GM19035 (cell line): ENCODE data around the gene CD74.
"Not testable (repeated sequence)": the region's sequence is repeated elsewhere in the genome, so short reads cannot be mapped to it uniquely, and the experiment has no call there.

ENCODE experiments used
- ATAC-seq: cut with Tn5 transposase; IDR thresholded peaks from one replicate; pipeline ENCODE4 v1.9.1; 2021; ENCODE audit not compliant: unreplicated experiment

Gene CD74

DNA sequence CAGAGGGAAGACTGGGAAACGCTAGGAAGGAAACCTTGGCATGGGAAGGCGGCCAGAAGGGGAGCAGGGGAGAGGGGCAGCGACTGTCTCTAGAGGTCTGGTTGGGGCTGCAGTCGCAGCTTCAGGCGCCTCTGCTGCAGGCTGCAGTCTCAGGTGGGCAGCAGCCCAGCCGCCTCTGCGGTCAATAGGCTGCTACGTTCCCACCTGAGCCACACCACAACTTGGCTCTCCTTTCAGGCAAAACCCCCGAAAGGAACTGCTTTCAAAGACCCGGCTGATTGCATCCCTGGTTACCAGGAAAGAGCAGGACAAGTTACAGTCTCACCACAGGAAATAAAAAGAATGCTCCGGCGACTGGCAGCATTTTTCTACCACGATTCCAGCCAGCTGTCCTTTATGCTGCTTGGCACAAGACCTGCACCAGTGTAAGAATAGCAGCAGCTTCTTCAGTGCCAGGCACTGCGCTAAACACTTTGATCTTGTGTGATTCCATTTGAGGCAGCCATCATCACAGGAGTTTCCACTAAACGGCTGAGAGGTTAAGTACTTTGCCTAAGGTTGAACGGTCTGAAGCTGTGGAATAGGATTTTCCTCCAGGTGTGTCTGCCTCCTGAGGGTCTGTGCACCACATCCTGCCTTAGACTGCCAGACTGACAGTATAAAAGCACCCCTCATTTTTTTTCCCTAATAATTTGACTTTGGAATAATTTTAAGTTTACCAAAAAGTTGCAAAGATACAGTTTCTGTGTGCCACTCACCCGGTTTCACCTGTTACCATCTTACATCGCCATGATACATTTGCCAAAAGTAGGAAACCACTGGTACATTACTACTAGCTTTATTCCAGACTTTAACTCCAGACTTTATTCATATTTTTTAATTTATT lies 29.3 kb upstream of the CD74 start:
- no peak for ATAC-seq

DNA sequence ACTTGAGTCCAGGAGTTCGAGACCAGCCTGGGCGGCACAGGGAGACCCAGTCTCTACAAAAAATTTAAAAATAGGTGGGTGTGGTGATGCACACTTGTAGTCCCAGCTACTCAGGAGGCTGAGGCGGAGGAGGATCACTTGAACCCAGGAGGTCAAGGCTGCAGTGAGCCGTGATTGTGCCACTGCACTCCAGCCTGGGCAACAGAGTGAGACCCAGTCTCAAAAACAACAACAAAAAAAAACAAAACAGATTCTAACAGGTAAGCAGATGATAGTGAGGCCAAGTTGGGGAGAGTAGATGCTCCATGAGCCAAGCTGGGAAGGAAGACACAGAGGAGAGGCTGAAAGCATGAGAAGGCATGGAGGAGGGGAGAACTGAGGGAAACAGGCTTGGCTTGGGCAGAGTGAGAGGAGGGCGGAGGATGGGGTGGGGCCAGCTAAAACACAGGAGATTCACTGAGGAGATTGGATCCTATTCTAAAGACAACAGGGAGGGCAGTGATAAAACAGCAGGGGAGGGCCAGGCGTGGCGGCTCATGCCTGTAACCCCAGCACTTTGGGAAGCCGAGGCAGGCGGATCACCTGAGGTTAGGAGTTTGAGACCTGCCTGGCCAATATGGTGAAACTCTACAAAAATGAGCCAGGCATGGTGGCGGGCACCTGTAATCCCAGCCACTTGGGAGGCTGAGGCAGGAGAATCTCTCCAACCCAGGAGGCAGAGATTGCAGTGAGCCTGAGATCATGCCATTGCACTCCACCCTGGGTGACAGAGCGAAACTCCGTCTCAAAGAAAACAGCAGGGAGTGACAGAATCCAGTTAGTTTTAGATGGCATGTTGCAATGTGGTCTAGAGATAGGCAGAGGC lies 28.5 kb upstream of the CD74 start:
- no peak for ATAC-seq

- ATAC-seq = no peak
Observed at GRCh38 chr5:150438873-150439546, 26.3 kb upstream of the CD74 start.

DNA sequence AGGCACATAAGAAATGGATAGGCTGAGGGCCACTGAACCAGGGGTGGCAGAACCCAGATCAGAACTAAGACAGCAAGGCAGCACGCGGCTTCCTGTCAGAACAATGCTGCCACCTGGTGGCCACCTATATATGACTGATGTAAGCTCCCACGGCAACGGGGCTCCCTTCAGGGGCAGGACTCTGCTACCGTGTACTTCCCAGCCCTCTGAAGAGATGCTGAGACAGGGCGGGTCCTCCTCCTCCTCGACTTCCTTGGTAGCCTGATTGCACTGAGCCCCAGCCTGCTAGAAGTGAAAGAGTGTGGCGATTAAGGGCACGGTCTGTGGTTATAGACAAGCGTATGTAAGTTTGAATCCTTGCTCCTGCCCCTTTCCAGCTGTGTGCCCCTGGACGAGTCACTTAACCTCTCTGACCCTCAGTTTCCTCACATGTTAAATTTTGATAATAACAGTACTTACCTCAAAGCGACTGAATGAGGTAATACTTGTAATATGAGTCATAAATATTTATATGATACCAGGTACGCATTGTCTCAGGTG lies 23.5 kb upstream of the CD74 start:
- ATAC-seq = peak; percentile 92

GRCh38 chr5:150434464-150434863 lies 21.8 kb upstream of the CD74 start:
- no peak for ATAC-seq

DNA sequence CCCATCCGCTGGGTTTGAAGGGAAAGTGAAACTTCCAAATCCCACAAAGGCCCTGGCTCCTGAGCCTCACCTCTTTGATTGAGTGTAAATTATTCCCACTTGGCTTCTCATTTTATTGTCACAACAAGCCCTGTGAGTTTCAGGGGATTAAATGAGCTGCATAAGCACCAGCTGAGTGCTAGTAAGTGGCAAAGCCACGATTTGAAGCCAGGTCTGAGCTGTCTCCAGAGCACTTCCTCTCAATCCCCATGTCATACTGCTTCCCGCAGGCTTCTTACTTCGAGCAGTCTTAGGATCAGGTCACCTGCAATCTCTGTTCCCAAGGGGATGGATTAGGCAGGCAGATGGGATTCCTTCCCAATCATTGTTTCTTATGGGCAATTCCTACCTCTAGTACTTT lies 18.9 kb upstream of the CD74 start:
- ATAC-seq = no peak

DNA sequence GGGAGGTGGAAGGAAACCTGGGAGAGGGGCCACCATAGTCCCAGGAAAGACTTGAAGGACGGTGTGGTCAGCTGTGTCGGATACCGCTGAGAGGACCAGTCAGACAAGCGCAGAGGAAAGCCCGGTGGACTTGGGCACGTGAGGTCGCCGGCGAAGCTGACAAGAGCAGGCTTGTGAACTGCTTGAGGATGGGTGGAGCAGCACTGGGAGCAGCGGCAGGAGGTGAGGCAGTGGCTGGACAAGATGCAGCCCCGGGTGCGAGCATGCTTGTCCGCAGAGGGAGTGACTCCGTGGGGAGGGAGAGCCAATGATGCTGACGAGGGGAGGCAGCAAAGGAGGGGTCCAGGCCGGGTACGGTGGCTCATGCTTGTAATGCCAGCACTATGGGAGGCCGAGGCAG lies 18.3 kb upstream of the CD74 start:
- ATAC-seq = no peak

DNA sequence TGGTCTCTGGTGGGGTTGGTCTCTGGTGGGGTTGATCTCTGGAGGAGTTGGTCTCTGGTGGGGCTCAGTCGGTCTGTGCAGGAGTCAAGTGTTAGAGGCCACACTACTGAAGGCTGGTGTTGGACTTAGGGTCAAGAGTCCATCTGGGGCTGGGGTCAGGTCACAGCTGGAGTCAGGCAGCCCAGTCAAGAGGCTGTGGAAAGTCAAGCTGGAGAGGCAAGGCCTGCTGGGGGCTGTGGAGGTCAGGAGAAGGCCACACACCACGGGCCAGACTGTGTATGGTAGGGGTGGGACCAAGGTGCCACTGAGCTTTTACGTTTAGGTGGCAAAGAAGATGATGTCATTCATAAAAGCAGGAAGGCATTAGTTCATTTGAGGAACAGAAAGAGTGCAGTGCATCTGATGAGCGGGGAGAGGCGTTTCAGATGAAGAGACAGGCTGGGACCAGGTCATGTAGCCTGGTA lies 16.7 kb upstream of the CD74 start:
- ATAC-seq = no peak

GRCh38 chr5:150428978-150429377 lies 16.3 kb upstream of the CD74 start:
- ATAC-seq = no peak

- no peak for ATAC-seq
Observed at GRCh38 chr5:150428106-150428876, 15.6 kb upstream of the CD74 start.

DNA sequence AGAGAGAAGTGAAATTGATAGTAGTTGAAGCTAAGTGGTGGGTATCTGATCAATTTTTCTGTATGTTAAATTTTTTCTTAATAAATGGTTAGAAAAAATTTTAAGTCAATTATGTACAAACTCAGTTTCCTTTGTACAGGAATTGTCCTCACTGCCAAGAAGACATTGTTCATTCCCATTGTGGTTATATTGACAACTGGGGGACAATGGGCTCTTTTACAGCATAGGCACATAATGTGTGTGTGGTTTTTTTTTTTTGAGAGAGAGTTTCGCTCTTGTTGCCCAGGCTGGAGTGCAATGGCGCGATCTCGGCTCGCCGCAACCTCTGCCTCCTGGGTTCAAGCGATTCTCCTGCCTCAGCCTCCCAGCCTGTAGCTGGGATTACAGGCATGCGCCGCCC lies 13.5 kb upstream of the CD74 start:
- ATAC-seq = not testable (repeated sequence)

GRCh38 chr5:150422758-150423157 lies 10.0 kb upstream of the CD74 start:
- no peak for ATAC-seq

DNA sequence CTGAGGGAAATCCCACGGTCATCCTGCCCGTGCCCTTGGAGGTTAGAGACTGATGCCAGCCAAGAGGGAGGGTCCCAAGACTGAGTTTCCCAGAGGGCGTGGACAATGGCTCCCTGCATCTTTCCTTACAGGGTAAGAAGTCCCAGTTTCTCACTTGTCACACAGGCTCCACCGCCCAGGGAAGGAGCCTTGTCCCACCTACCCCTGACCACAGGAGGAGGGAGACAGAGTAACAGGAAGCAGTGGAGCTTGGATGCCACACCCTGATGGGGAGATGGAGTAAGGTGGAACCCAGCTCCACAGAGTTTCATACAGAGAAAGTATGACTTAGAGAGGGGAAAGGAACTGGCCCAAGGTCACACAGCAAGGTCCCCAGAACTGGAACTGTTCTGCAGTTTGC lies 9.4 kb upstream of the CD74 start:
- ATAC-seq = no peak

- ATAC-seq = no peak
Observed at GRCh38 chr5:150419630-150420270, 7.0 kb upstream of the CD74 start.

DNA sequence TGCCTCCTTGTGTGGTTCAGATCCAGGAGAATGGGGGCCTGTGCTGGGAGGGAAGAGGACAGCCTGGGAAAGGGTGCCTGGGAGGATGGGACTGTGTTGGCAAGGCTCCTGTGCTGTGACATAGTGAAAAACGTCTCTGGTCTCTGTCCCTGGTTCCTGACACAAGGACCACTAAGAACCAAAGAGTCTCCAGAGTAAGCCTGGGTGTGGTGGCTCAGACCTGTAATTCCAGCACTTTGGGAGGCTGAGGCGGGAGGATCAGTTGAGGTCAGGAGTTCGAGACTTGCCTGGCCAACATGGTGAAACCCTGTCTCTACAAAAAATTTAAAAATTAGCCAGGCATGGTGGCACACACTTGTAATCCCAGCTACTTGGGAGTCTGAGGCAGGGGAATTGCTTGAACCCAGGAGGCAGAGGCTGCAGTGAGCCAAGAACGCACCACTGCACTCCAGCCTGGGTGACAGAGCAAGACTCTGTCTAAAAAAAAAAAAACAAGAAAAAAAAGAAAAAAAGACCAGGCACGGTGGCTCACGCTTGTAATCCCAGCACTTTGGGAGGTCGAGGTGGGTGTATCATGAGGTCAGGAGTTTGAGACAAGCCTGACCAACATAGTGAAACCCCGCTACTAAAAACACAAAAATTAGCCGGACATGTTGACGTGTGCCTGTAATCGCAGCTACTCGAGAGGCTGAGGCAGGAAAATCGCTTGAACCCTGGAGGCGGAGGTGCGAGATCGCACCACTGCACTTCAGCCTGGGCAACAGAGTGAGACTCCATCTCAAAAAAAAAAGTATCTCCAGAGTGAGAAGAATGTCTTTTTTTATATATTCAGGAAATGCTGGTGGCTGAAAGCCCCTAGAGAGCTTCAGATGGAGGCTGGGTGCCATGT lies 1.4 kb upstream of the CD74 start:
- ATAC-seq = not testable (repeated sequence)

GRCh38 chr5:150413176-150413901 lies 629 bp upstream of the CD74 start:
- ATAC-seq = no peak

DNA sequence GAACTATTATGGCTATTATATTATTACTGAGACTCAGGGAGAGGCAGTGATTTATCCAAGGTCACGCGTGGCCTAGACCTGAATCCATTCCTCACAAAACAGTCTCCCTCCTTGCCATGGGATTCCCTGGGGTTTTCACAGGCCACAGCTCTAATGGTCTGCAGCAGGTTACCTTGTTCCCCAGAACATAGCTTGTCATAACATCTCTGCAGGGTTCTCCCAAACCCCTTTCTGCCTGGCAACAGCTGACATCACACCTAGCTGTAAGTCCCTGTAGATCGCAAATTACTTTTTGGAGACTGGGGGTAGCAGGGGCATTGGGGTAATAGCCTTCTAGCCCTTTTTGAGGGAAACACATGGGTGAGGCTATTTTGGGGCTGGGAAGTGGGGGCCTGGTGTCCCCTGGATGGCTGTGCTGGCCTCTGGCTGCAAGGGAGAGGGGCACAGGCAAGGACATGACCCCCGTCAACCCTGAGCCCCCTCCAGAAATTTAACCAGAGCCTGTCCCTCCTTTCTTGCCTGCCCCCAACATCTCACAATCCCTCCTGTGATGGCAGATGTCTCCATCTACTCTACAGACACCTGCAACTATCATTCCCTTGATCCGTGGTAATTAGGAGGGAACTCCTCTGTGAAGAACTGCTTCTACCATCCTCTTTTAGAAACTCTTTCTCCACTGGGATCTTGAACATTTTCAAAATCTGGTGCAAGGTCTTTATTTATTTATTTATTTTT lies 1.3 kb downstream of the CD74 start:
- peak; percentile 26 for ATAC-seq
